C4-2B (cell line): ENCODE results near the gene LYSMD2.

Source experiments
- H3K27ac ChIP-seq: fragments of 450-650 bp; 2 replicates; pipeline ENCODE4 v1.5.1; 2017
- ZFX ChIP-seq: fragments of 450-650 bp; IDR thresholded peaks from 2 replicates; pipeline ENCODE4 v1.6.1; 2017
- TF ChIP-seq, protein P1 (sequence below): fragments of 450-650 bp; conservative IDR thresholded peaks from 2 replicates; pipeline ENCODE4 v1.5.1; 2017; ENCODE audit warnings: mild to moderate bottlenecking

The LYSMD2 gene

DNA sequence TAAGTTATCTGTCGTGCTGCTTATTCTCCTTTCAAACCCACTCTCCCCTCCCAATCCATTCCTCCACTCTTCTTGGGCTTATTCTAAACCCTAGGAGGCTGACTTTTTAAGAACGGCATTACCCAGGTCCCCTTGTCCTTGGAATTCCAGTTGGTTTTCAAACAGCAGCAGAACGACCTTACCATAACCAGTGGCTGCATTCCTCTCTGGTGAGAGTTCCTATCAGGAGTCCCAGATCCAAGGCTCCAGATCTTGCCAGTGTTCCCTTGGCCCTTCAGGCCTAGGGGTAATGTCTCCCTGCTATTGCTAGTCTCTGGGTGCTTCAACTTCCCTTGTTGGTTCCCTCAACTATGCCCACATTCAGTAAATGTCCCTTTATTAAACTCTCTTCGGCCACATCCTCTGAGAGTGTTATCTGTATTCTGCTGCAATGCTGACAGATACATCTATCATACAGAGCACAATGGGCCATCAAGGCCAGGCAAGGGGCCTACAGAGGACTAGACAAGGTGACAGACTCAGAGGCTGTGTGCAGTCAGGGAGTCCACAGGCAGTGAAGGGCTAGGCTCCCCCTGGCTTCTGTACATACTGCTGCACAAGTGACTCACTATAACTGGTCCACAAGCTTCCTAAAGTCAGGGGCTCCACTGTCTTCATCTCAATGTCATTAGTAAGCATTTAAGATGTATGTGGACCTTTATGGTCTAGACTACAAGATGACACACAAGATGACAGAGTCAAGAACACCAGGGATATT lies 10.1 kb downstream of the LYSMD2 start:
- peak overlapping the region; percentile 4; the same call in 1 of the 2 replicates for H3K27ac ChIP-seq
- TF ChIP-seq, protein P1, sequence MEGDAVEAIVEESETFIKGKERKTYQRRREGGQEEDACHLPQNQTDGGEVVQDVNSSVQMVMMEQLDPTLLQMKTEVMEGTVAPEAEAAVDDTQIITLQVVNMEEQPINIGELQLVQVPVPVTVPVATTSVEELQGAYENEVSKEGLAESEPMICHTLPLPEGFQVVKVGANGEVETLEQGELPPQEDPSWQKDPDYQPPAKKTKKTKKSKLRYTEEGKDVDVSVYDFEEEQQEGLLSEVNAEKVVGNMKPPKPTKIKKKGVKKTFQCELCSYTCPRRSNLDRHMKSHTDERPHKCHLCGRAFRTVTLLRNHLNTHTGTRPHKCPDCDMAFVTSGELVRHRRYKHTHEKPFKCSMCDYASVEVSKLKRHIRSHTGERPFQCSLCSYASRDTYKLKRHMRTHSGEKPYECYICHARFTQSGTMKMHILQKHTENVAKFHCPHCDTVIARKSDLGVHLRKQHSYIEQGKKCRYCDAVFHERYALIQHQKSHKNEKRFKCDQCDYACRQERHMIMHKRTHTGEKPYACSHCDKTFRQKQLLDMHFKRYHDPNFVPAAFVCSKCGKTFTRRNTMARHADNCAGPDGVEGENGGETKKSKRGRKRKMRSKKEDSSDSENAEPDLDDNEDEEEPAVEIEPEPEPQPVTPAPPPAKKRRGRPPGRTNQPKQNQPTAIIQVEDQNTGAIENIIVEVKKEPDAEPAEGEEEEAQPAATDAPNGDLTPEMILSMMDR: no peak
- no peak for TF ChIP-seq ZFX

DNA sequence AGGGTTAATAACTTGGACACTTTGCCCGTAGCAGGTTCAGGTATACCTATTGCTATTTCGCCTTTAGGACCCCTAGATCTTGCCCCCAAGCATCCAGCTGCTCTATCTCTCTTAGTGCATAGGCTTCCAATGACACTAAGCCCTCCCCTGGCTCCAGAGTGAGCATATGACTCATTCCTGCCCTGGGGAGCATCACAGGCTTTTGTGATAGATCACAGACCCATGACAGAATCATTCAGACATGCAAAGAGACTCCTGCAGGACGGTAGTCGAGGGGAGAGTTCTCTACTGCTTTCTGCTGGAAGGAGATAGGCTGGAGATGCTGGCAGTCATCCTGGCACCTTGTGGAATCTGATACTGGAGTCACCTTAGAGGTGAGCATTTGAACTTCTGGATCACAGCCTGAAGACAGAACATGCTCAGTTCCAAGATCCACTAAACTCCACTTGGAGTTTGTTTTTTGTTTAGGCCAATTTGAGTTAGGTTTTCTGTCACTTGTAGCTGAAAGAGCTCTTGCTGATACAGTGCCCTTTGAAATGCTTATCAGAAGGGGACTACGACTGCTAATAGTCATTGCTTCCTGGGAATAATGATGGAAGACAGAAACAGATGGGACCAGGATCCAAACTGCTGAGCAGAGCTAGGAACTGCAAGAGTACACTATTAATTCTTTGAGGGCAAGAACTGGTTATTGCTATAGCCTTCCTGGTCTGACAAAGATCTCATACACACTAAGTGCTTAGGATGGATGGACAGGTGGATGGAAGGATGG lies 11.0 kb downstream of the LYSMD2 start:
- peak overlapping the region; percentile 4; the same call in 1 of the 2 replicates for H3K27ac ChIP-seq
- TF ChIP-seq ZFX: no peak
- TF ChIP-seq, protein P1: no peak

DNA sequence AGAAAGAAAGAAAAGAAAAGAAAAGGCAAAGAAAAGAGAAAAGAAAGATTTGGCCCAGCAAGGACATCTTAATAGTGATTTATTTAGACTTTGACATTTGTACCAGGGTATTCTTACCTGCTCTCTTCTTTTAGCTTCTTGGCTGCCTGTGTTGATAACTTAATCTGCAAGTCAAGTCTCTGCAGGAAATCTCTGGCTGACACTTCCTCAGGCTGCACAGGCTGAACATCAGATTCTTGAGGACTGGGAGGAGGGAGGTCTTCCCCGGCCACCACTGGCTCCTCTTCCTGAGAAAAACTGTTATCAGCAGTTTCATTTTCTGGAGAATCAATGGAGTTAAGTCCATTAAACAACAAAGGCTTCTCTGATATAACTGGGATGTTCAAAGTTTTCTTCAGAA lies 12.8 kb downstream of the LYSMD2 start:
- no peak overlapping the region for H3K27ac ChIP-seq
- no peak for TF ChIP-seq ZFX
- TF ChIP-seq, protein P1: no peak

DNA sequence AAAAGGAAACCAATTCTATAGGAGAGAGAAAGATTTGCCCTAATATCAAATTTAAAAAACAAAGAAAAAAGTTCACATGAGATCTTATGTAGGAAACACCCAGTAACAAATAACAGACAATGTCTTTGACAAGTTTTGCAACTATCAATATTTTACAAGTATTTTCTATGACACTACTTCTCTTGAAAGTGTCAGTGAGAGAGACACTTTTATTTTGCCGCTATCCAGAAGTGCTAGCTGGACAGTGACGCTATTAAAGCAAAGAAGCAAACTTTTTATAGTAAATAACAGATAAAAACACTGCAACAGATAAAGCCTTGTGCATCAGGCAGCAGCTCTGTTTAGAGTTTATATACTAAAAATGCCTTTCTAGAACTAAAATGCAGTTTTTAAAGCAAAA lies 13.3 kb downstream of the LYSMD2 start:
- H3K27ac ChIP-seq: no peak overlapping the region
- TF ChIP-seq, protein P1: no peak
- TF ChIP-seq ZFX: no peak

DNA sequence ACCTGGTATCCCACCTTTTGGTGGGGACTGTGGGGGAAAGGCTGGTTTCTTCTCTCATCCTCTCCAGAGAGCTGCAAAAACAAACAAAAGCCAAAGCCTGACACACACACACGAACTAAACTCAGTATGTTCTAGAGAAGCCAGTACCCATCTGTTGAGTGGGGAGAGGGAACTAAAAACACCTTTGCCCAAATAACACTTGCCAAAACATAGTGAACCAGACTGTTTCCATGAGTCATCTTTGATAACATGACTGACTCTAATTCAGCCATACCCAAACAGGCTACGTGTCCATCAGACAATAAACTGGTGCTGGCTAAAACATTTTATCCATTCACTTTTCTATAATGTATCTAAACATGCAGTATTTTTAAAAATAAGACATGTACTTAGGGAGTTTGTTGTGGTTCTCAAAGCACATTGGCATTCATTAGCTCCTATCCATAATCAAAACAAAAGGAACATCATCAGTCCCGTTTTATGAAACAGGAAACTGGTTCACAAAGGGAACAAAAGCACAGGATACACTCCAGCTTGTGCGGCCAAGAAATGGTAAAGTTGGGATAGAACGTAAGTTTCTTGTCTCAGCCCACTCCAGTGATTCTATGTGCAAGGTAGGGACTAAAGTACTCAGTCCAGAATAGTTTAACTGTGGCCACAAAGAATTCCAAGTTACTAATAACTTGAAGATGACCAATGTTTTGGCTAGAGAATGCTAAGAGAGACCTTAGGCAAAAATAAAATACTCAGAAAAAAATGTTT lies 16.1 kb downstream of the LYSMD2 start:
- TF ChIP-seq ZFX: no peak
- TF ChIP-seq, protein P1: no peak
- H3K27ac ChIP-seq: peak overlapping the region; percentile 35; the same call in 1 of the 2 replicates

DNA sequence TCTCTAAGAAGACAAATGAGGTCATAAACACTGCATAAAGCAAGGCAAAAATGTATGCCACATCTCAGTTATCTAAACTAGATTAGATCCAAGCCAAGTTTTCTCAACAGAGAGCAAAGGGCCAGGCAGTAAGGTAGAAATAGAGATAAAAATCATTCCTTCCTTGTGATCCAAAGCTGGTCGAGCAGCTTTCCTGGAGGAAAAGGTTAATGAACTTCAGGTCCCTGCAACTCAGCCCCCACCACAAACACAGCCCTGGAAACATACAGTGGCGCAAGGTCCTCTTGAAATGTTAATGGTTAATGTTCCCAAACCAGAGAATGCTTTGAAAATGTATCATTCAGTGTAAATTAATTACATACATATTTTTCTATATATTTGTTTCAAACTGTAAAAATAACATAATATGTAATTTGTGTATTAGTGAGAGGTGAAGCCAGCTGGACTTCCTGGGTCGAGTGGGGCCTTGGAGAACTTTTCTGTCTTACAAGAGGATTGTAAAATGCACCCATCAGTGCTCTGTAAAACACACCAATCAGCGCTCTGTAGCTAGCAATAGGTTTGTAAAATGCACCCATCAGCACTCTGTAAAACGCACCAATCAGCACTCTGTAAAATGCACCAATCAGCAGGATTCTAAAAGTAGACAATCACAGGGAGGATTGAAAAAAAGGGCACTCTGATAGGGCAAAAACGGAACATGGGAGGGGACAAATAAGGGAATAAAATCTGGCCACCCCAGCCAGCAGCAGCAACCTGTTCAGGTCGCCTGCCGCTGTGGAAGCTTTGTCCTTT lies 17.1 kb downstream of the LYSMD2 start:
- TF ChIP-seq ZFX: no peak
- TF ChIP-seq, protein P1: no peak
- H3K27ac ChIP-seq: peak overlapping the region; percentile 35; the same call in 1 of the 2 replicates
